Daoy (cell line): ENCODE data around the gene BZW2. TPM values are rescaled to one million over a fixed set of nuclear protein-coding genes. Genes with fewer than 3 reads are reported as not detected.
A peak's percentile ranks its signal among the peaks of the same experiment; 100 is the strongest.

Experiments used
- DNase-seq: peaks from one replicate; pipeline ENCODE4 v3.0.0-alpha.2; 2015; ENCODE audit warnings: low read depth
- total RNA-seq: library from RNA; depleted of rRNA; stranded (reverse); fragments of >200 nt; shearing (Covaris generic); gene quantifications from 2 replicates; pipeline ENCODE4 v1.2.3, GENCODE V29; 2014; rRNA removed

The BZW2 gene
- total RNA-seq, 1 experiment from 2014 or later, result 123 TPM

GRCh38 chr7:16753102-16753931 is 107.3 kb downstream of the BZW2 start, which contains the start of gene TSPAN13:
TSS of gene TSPAN13 (plus strand) at chr7:16753755. CDS start at chr7:16753968, 213 bp downstream.
- DNase-seq, result peak; percentile 92

GRCh38 chr7:16753932-16754855 is 108.2 kb downstream of the BZW2 start:
- peak; percentile 54 for DNase-seq

GRCh38 chr7:16754856-16755317 is 108.9 kb downstream of the BZW2 start:
- no peak for DNase-seq

- DNase-seq, result no peak
Observed at GRCh38 chr7:16755397-16755796, 109.4 kb downstream of the BZW2 start.

Other genes with a start within 250 kb of the BZW2 start
- 0.11 and 0.65 TPM in 2 replicates for gene CRPPA, start 224.6 kb upstream of the BZW2 start, total RNA-seq
- gene SOSTDC1, start 180.4 kb upstream of the BZW2 start, total RNA-seq, result not detected in 2 replicates
- not detected in 2 replicates for gene LRRC72, start 119.4 kb upstream of the BZW2 start, total RNA-seq
- gene ANKMY2, start 427 bp upstream of the BZW2 start, total RNA-seq, result 18.1 and 21.9 TPM in 2 replicates
- 33.7 and 35.5 TPM in 2 replicates for gene TSPAN13, start 107.6 kb downstream of the BZW2 start, total RNA-seq
- gene AGR2, start 158.8 kb downstream of the BZW2 start, total RNA-seq, result not detected in 2 replicates
- not detected in 2 replicates for gene AGR3, start 235.8 kb downstream of the BZW2 start, total RNA-seq